OCI-LY1 (cell line): ENCODE measurements around the gene HOXA4.

Experiments used
- H2AFZ ChIP-seq: fragments of 200-600 bp; sonication (generic), shearing (Covaris generic); 2 replicates; pipeline ENCODE4 v1.6.0; 2014; ENCODE audit warnings: antibody characterized with exemption, mild to moderate bottlenecking, low read length
- H3F3A ChIP-seq: fragments of 200-600 bp; sonication (generic), shearing (Covaris generic); 2 replicates; pipeline ENCODE4 v1.6.0; 2014; ENCODE audit warnings: mild to moderate bottlenecking, antibody characterized with exemption, low read length, moderate library complexity; ENCODE audit not compliant: insufficient read depth
- H3K27ac ChIP-seq: fragments of 200-600 bp; sonication (generic); 2 replicates; pipeline ENCODE4 v1.5.1; 2014; ENCODE audit warnings: low read length, mixed run types, mild to moderate bottlenecking, low read depth; ENCODE audit not compliant: poor library complexity, severe bottlenecking
- H3K27me3 ChIP-seq: fragments of 200-600 bp; sonication (generic); 2 replicates; pipeline ENCODE4 v1.6.0; 2014; ENCODE audit warnings: antibody characterized with exemption, mild to moderate bottlenecking, low read length, moderate library complexity; ENCODE audit not compliant: insufficient read depth
- H3K36me3 ChIP-seq: fragments of 200-600 bp; sonication (generic); 2 replicates; pipeline ENCODE4 v1.6.1; 2014; ENCODE audit warnings: mild to moderate bottlenecking, antibody characterized with exemption, low read length, moderate library complexity, mixed read lengths; ENCODE audit not compliant: insufficient read depth
- H3K4me1 ChIP-seq: fragments of 200-600 bp; sonication (generic); 2 replicates; pipeline ENCODE4 v1.5.1; 2014; ENCODE audit warnings: mild to moderate bottlenecking, low read length, moderate library complexity; ENCODE audit not compliant: insufficient read depth, severe bottlenecking
- H3K4me2 ChIP-seq: fragments of 200-600 bp; sonication (generic), shearing (Covaris generic); 2 replicates; pipeline ENCODE4 v1.6.1; 2014; ENCODE audit warnings: low read length
- H3K4me3 ChIP-seq: fragments of 200-600 bp; sonication (generic); 2 replicates; pipeline ENCODE4 v1.5.1; 2014; ENCODE audit warnings: low read length, low read depth, mild to moderate bottlenecking, mixed read lengths; ENCODE audit not compliant: poor library complexity, severe bottlenecking
- H3K79me2 ChIP-seq: fragments of 200-600 bp; shearing (Covaris generic); 2 replicates; pipeline ENCODE4 v1.6.1; 2016; ENCODE audit warnings: mixed run types, low read length, mixed read lengths; ENCODE audit not compliant: insufficient read depth
- H3K9ac ChIP-seq: fragments of 200-600 bp; sonication (generic), shearing (Covaris generic); 2 replicates; pipeline ENCODE4 v1.6.1; 2014; ENCODE audit warnings: mild to moderate bottlenecking, low read length, mixed read lengths
- H3K9me2 ChIP-seq: fragments of 200-600 bp; sonication (generic), shearing (Covaris generic); 2 replicates; pipeline ENCODE4 v1.6.1; 2014; ENCODE audit warnings: low read depth, mild to moderate bottlenecking, low read length, mixed read lengths
- H3K9me3 ChIP-seq: fragments of 200-600 bp; shearing (Covaris generic); 2 replicates; pipeline ENCODE4 v1.6.1; 2014; ENCODE audit warnings: low read length, mixed read lengths
- H4K20me1 ChIP-seq: fragments of 200-600 bp; sonication (generic), shearing (Covaris generic); 2 replicates; pipeline ENCODE4 v1.6.0; 2016; ENCODE audit warnings: mild to moderate bottlenecking, low read length; ENCODE audit not compliant: insufficient read depth
- CTCF ChIP-seq: fragments of 200-600 bp; sonication (generic), shearing (Covaris generic); IDR thresholded peaks from 2 replicates; pipeline ENCODE4 v1.5.1; 2017; ENCODE audit warnings: mild to moderate bottlenecking, antibody characterized with exemption, low read length, moderate library complexity, mixed read lengths
- EZH2 ChIP-seq: fragments of 200-600 bp; sonication (generic), shearing (Covaris generic); IDR thresholded peaks from 2 replicates; pipeline ENCODE4 v1.8.0; 2017; ENCODE audit warnings: borderline replicate concordance, mixed run types, mild to moderate bottlenecking, antibody characterized with exemption, low read length, moderate library complexity, mixed read lengths

HOXA4 gene

GRCh38 chr7:27154901-27155815 lies 24.6 kb upstream of the HOXA4 start:
- Histone ChIP-seq H3K4me3 (peak overlapping the region; percentile 10), H3K27me3 (peaks cover 8% of the 10 kb centered on the region; the same call in 1 of the 2 replicates), H2AFZ (no peak overlapping the region), H3K4me2 (peak overlapping the region; percentile 29; the same call in 1 of the 2 replicates), H3K4me1 (peaks cover 24% of the 10 kb centered on the region), H3K27ac (no peak overlapping the region), H3K9me3 (no peaks in the 10 kb centered on the region), H4K20me1 (no peaks in the 10 kb centered on the region), H3K36me3 (no peaks in the 10 kb centered on the region), H3K79me2 (no peaks in the 10 kb centered on the region), H3K9ac (no peak overlapping the region), H3K9me2 (no peaks in the 10 kb centered on the region), H3F3A (no peaks in the 10 kb centered on the region)
- TF ChIP-seq EZH2 (no peak), CTCF (no peak)

GRCh38 chr7:27154369-27154768 lies 23.8 kb upstream of the HOXA4 start:
- no peak overlapping the region; the same call in 1 of the 2 replicates for H3K4me2 ChIP-seq
- H3K4me3 ChIP-seq, result no peak overlapping the region
- H3K9me2 ChIP-seq, result no peaks in the 10 kb centered on the region
- H2AFZ ChIP-seq, result no peak overlapping the region
- peaks cover 28% of the 10 kb centered on the region for H3K4me1 ChIP-seq
- no peak overlapping the region for H3K9ac ChIP-seq
- H3K27me3 ChIP-seq, result peaks cover 9% of the 10 kb centered on the region; the same call in 1 of the 2 replicates
- no peaks in the 10 kb centered on the region for H3K9me3 ChIP-seq
- H4K20me1 ChIP-seq, result no peaks in the 10 kb centered on the region
- no peaks in the 10 kb centered on the region for H3K36me3 ChIP-seq
- H3F3A ChIP-seq, result no peaks in the 10 kb centered on the region
- TF ChIP-seq CTCF (no peak), EZH2 (no peak)
- no peaks in the 10 kb centered on the region for H3K79me2 ChIP-seq
- H3K27ac ChIP-seq, result no peak overlapping the region

- H3K9ac ChIP-seq, result no peak overlapping the region
- no peaks in the 10 kb centered on the region for H3K9me2 ChIP-seq
- H4K20me1 ChIP-seq, result no peaks in the 10 kb centered on the region
- no peaks in the 10 kb centered on the region for H3F3A ChIP-seq
- H3K9me3 ChIP-seq, result no peaks in the 10 kb centered on the region
- no peak overlapping the region for H2AFZ ChIP-seq
- peaks cover 17% of the 10 kb centered on the region; the same call in 1 of the 2 replicates for H3K27me3 ChIP-seq
- H3K36me3 ChIP-seq, result no peaks in the 10 kb centered on the region
- no peak for TF ChIP-seq EZH2
- TF ChIP-seq CTCF, result no peak
- H3K79me2 ChIP-seq, result no peaks in the 10 kb centered on the region
- H3K4me1 ChIP-seq, result peaks cover 36% of the 10 kb centered on the region
- no peak overlapping the region for H3K4me3 ChIP-seq
- H3K27ac ChIP-seq, result no peak overlapping the region
- no peak overlapping the region for H3K4me2 ChIP-seq
Measured at GRCh38 chr7:27153526-27153925, 23.0 kb upstream of the HOXA4 start.
